GM19463 (cell line): ENCODE data around the gene KLK8.
"Not testable (repeated sequence)": the region's sequence is repeated elsewhere in the genome, so short reads cannot be mapped to it uniquely, and the experiment has no call there.

ENCODE experiments used
- ATAC-seq: cut with Tn5 transposase; IDR thresholded peaks from one replicate; pipeline ENCODE4 v1.9.1; 2021; ENCODE audit warnings: mild to moderate bottlenecking, moderate library complexity; ENCODE audit not compliant: unreplicated experiment

KLK8 gene

GRCh38 chr19:50984416-50984815 lies 17.0 kb downstream of the KLK8 start:
- ATAC-seq = not testable (repeated sequence)

DNA sequence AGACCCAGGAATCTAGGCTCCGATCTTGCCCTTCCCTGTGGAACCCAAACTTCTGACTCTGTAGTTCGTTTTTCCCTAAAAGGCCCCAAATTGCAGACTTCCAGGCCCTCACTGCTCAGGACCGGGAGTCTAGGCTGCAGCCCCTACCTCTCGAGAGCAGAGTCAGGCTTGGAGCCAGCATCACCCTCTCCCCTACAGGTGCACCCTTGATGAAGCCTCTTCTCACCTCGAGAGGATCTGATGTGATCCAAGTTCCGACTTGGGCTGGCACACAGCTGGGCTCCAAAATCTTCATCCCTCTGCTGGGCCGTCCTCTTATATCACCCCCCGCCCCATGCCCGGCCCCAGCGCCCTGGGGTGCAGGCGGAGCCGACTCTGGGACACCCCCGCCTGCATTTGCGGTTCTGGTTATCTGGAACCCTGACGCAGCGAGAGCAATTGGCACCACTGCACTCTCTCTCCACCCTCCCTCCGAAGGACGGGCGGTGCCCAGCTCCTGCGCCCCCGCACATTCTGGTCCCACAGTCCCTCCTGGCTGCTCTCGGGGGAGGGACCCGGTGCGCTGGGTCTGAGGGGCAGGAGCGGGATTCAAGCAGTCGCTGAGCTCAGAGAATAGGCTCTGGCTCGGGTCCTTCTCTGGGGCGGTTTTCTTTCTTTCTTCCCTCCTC lies 17.6 kb downstream of the KLK8 start, which contains the start of gene KLK7:
Gene KLK7, minus strand, starts transcription at position 293 of the 668 bp plus-strand sequence. CDS start 1,518 bp downstream, outside the sequence.
- no peak for ATAC-seq

GRCh38 chr19:50982186-50982585 lies 19.2 kb downstream of the KLK8 start:
- ATAC-seq = no peak

- no peak for ATAC-seq
Observed at GRCh38 chr19:50981587-50982146, 19.7 kb downstream of the KLK8 start.

- ATAC-seq = no peak
Observed at GRCh38 chr19:50980208-50980607, 21.2 kb downstream of the KLK8 start.

- no peak for ATAC-seq
Observed at GRCh38 chr19:50979758-50980157, 21.6 kb downstream of the KLK8 start.

DNA sequence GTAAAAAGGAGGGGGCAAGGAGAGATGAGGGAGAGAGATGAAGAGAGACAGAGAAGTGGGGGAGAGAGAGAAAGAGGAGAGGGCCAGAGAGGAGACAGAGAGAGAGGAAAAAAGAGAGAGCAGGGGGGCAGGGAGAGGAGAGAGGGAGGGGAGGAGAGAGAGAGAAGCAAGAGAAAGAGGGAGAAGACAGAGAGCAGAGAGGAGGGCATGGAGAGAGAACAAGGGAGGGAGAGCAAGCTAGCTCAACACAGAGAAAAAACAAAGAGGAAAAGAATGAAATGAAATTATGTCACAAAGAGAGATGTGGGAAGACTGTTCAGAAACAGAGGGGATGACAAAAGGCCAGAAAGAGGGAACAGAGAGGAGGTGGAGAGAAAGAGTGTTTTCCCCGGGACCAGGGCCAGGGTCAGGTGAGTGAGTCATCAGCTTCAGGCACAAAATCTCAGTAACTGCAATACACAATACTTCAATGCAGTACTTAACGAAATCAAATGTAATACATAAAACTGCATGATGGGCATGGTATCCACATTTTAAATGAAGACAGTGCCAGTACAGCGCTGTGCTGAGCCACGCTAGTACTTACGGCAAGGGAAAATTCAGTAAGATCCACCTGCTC lies 22.5 kb downstream of the KLK8 start:
- ATAC-seq = no peak

DNA sequence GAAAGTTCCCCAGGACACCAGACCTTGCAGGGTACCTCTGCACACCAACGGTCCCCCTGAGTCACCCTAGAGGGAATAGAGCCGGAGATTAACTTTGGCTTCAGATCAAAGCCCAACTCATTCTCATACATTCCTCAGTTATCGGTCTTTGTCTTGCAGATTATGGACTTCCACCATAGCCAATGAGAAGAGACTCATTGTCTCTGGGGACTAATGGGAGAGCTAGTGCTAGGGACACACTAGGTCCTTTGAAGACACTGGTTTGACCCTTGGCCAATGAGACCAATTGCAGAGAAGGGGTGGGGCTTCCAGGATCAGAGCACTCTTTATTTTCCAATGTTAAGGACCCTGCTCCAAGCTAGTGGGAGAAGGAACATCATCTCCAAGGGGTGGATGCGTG lies 23.8 kb downstream of the KLK8 start:
- no peak for ATAC-seq

GRCh38 chr19:50975766-50976165 lies 25.6 kb downstream of the KLK8 start:
- ATAC-seq = no peak

- ATAC-seq = no peak
Observed at GRCh38 chr19:50974702-50975556, 26.5 kb downstream of the KLK8 start.

- no peak for ATAC-seq
Observed at GRCh38 chr19:50972795-50973376, 28.5 kb downstream of the KLK8 start.

GRCh38 chr19:50969810-50970209 lies 31.6 kb downstream of the KLK8 start:
- ATAC-seq = not testable (repeated sequence)

- no peak for ATAC-seq
Observed at GRCh38 chr19:50969413-50969760, 32.0 kb downstream of the KLK8 start, which contains the start of gene KLK6. Gene KLK6, minus strand, starts transcription at chr19:50969591. Its CDS starts 1,487 bp downstream, at chr19:50968104.

GRCh38 chr19:50968716-50969412 lies 32.5 kb downstream of the KLK8 start:
- no peak for ATAC-seq

GRCh38 chr19:50967929-50968715 lies 33.3 kb downstream of the KLK8 start:
- no peak for ATAC-seq

DNA sequence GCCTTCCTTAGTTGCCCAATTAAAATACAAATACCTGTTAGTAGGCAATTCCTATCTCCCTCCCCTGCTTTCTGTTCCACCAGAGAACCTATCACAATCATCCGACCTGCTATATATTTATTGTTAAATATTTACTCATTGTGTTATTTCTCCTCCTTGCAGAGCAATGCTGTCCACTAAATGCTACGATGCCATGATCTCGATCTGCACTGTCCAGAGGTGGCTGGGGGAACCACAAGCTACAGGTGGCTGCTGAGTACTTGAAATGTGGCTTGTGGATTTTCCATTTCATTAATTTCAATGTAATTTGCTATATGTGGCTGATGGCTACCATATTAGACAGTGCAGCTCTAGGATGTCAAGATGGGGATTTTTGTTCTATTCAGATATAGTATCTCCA lies 37.1 kb downstream of the KLK8 start:
- no peak for ATAC-seq

GRCh38 chr19:50963381-50963780 lies 38.0 kb downstream of the KLK8 start:
- ATAC-seq = no peak

GRCh38 chr19:50962245-50962644 lies 39.2 kb downstream of the KLK8 start:
- ATAC-seq = no peak

GRCh38 chr19:50959731-50960500 lies 41.5 kb downstream of the KLK8 start:
- ATAC-seq = no peak
